Measurements from ENCODE around the gene OTOP3. TPM values are rescaled to one million over a fixed set of nuclear protein-coding genes. Genes with fewer than 3 reads are reported as not detected.
"Not testable (repeated sequence)": the region's sequence is repeated elsewhere in the genome, so short reads cannot be mapped to it uniquely, and the experiment has no call there.

The OTOP3 gene
- total RNA-seq, 1 experiment from 2014 or later: not detected

- no peak for DNase-seq (ENCODE audit: low read depth)
These were observed 46.4 kb downstream of the OTOP3 start for GRCh38 chr17:74981979-74982662.

- DNase-seq (ENCODE audit: low read depth): not testable (repeated sequence)
These were observed 47.1 kb downstream of the OTOP3 start for GRCh38 chr17:74982663-74983313.

GRCh38 chr17:74986206-74986576 lies 50.5 kb downstream of the OTOP3 start:
- no peak for DNase-seq (ENCODE audit: low read depth)

- DNase-seq (ENCODE audit: low read depth): peak; percentile 86
These were observed 51.8 kb downstream of the OTOP3 start, which contains the start of gene CDR2L for GRCh38 chr17:74987418-74987908. TSS of gene CDR2L (plus strand) at chr17:74987632. CDS start at chr17:74988044, 412 bp downstream.

- DNase-seq (ENCODE audit: low read depth): peak; percentile 42
These were observed 52.4 kb downstream of the OTOP3 start for GRCh38 chr17:74987909-74988711.

GRCh38 chr17:74990581-74991105 lies 54.9 kb downstream of the OTOP3 start:
- no peak for DNase-seq (ENCODE audit: low read depth)

GRCh38 chr17:74992223-74992622 lies 56.5 kb downstream of the OTOP3 start:
- no peak for DNase-seq (ENCODE audit: low read depth)

GRCh38 chr17:74994440-74994839 lies 58.7 kb downstream of the OTOP3 start:
- no peak for DNase-seq (ENCODE audit: low read depth)

- DNase-seq (ENCODE audit: low read depth): no peak
These were observed 60.1 kb downstream of the OTOP3 start for GRCh38 chr17:74995847-74996246.

GRCh38 chr17:74998783-74999182 lies 63.1 kb downstream of the OTOP3 start:
- DNase-seq (ENCODE audit: low read depth): no peak

GRCh38 chr17:74999523-74999922 lies 63.8 kb downstream of the OTOP3 start:
- DNase-seq (ENCODE audit: low read depth): no peak

Other genes starting within 250 kb of the OTOP3 start
- gene CD300LF, start 223.0 kb upstream of the OTOP3 start, total RNA-seq (2014; rRNA removed; shearing (Covaris generic)): not detected in 2 replicates
- gene RAB37, start 198.6 kb upstream of the OTOP3 start, total RNA-seq (2014; rRNA removed; shearing (Covaris generic)): 0.11 and 0.20 TPM in 2 replicates
- gene NHERF1, start 187.3 kb upstream of the OTOP3 start, total RNA-seq (2014; rRNA removed; shearing (Covaris generic)): 32.8 and 41.8 TPM in 2 replicates
- 21.9 and 32.6 TPM in 2 replicates for gene NAT9, start 159.6 kb upstream of the OTOP3 start, total RNA-seq (2014; rRNA removed; shearing (Covaris generic))
- 0.07 and 0.10 TPM in 2 replicates for gene GRIN2C, start 76.0 kb upstream of the OTOP3 start, total RNA-seq (2014; rRNA removed; shearing (Covaris generic))
- 46.9 and 48.7 TPM in 2 replicates for gene FDXR, start 62.9 kb upstream of the OTOP3 start, total RNA-seq (2014; rRNA removed; shearing (Covaris generic))
- not detected in 2 replicates for gene FADS6, start 42.3 kb upstream of the OTOP3 start, total RNA-seq (2014; rRNA removed; shearing (Covaris generic))
- gene USH1G, start 12.6 kb upstream of the OTOP3 start, total RNA-seq (2014; rRNA removed; shearing (Covaris generic)): not detected in 2 replicates
- gene OTOP2, start 11.6 kb upstream of the OTOP3 start, total RNA-seq (2014; rRNA removed; shearing (Covaris generic)): not detected in 2 replicates
- gene HID1, start 36.9 kb downstream of the OTOP3 start, total RNA-seq (2014; rRNA removed; shearing (Covaris generic)): 0.13 and 1.8 TPM in 2 replicates
- gene CDR2L, start 51.7 kb downstream of the OTOP3 start, total RNA-seq (2014; rRNA removed; shearing (Covaris generic)): 3.6 and 3.8 TPM in 2 replicates
- 110 and 114 TPM in 2 replicates for gene MRPL58, start 76.8 kb downstream of the OTOP3 start, total RNA-seq (2014; rRNA removed; shearing (Covaris generic))
- gene ATP5PD, start 111.1 kb downstream of the OTOP3 start, total RNA-seq (2014; rRNA removed; shearing (Covaris generic)): 259 and 270 TPM in 2 replicates
- 17.2 and 18.6 TPM in 2 replicates for gene KCTD2, start 111.3 kb downstream of the OTOP3 start, total RNA-seq (2014; rRNA removed; shearing (Covaris generic))
- gene SLC16A5, start 152.1 kb downstream of the OTOP3 start, total RNA-seq (2014; rRNA removed; shearing (Covaris generic)): not detected in 2 replicates
- 8.0 and 8.2 TPM in 2 replicates for gene ARMC7, start 174.1 kb downstream of the OTOP3 start, total RNA-seq (2014; rRNA removed; shearing (Covaris generic))
- gene NT5C, start 195.8 kb downstream of the OTOP3 start, total RNA-seq (2014; rRNA removed; shearing (Covaris generic)): 150 and 161 TPM in 2 replicates
- gene JPT1, start 218.6 kb downstream of the OTOP3 start, total RNA-seq (2014; rRNA removed; shearing (Covaris generic)): 260 and 308 TPM in 2 replicates
- gene SUMO2, start 247.1 kb downstream of the OTOP3 start, total RNA-seq (2014; rRNA removed; shearing (Covaris generic)): 314 and 319 TPM in 2 replicates

Data from HT1080 (cell line).